Epithelial cell of esophagus (primary cell): ENCODE data around the gene ASS1.

Experiments
- DNase-seq: peaks from one replicate; pipeline ENCODE4 v3.0.0; 2010; ENCODE audit warnings: low read depth
- H3K4me3 ChIP-seq: 2 replicates; pipeline ENCODE4 v1.5.1; 2011; ENCODE audit warnings: mild to moderate bottlenecking, low read length, control low read depth
- TF ChIP-seq, protein P1 (sequence below): IDR thresholded peaks from 2 replicates; pipeline ENCODE4 v1.5.1; 2011; ENCODE audit warnings: low read depth, mild to moderate bottlenecking, low read length, control low read depth, inconsistent platforms; ENCODE audit not compliant: insufficient read depth; ENCODE audit errors: missing control alignments

Gene ASS1

DNA sequence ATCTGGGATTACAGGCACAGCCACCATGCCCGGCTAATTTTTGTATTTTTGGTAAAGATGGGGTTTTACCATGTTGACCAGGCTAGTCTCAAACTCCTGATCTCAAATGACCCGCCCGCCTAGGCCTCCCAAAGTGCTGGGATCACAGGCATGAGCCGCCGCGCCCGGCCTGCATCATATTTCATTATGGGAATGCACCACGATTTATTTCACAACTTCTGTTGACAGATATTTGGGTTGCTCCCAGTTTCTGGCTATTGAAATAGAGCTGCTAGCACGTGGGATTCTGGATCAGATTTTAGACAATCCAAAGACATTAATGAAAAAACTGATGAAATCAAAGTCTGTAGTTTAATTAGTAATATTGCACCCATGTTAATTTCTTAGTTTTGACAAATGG lies 86.2 kb downstream of the ASS1 start:
- TF ChIP-seq, protein P1, sequence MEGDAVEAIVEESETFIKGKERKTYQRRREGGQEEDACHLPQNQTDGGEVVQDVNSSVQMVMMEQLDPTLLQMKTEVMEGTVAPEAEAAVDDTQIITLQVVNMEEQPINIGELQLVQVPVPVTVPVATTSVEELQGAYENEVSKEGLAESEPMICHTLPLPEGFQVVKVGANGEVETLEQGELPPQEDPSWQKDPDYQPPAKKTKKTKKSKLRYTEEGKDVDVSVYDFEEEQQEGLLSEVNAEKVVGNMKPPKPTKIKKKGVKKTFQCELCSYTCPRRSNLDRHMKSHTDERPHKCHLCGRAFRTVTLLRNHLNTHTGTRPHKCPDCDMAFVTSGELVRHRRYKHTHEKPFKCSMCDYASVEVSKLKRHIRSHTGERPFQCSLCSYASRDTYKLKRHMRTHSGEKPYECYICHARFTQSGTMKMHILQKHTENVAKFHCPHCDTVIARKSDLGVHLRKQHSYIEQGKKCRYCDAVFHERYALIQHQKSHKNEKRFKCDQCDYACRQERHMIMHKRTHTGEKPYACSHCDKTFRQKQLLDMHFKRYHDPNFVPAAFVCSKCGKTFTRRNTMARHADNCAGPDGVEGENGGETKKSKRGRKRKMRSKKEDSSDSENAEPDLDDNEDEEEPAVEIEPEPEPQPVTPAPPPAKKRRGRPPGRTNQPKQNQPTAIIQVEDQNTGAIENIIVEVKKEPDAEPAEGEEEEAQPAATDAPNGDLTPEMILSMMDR, result no peak
- peak; percentile 83 for DNase-seq

DNA sequence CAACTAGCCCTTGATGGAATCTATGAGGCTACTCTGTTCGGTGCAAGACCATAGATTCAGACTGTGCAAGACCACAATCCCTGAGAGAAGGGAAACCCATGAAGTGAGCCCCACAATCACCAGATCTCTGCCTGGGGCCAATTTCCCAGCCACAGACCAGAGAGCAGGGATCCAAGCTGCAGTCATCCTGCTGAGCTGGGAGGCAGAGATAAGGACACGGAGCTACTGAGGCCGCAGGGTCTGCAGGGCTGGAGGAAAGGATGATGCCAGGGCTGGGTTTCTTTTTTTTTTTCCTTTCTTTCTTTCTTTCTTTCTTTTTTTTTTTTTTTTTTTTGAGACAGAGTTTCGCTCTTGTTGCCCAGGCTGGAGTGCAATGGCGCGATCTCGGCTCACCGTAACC lies 86.9 kb downstream of the ASS1 start:
- no peak for DNase-seq
- TF ChIP-seq, protein P1, result no peak
- H3K4me3 ChIP-seq, result no peak overlapping the region

More for the DNA sequence above, 86.2 kb downstream of the ASS1 start:
- H3K4me3 ChIP-seq, result no peak overlapping the region

DNA sequence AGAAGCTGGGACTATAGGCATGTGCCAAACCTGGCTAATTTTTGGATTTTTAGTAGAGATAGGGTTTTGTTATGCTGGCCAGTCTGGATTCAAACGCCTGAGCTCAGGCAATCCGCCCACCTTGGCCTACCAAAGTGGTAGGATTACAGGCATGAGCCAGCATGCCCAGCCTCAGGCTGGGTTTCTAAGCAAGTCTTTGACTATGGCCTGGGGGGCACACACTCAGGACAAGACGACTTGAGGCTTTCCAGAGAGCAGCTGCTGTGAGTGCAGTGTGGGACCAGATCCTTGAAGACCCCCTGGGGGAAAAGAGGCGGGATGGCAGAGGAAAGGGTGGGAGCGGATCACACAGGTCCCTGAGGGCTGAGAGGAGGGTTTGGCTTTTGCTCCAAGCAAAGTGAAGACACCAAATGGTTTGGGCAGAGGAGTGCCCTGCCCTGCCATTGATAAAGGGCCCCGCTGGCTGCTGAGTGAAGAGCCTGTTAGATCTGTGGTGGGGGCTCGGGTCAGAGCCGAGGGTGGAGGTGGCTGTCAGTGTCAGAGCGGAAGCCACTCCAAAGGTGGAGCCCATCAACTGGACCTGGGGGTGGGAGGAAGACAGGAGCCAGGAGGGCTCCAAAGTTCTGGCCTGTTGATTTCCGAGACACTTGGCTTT lies 87.8 kb downstream of the ASS1 start:
- no peak overlapping the region for H3K4me3 ChIP-seq
- DNase-seq, result peak; percentile 75
- TF ChIP-seq, protein P1, result no peak

DNA sequence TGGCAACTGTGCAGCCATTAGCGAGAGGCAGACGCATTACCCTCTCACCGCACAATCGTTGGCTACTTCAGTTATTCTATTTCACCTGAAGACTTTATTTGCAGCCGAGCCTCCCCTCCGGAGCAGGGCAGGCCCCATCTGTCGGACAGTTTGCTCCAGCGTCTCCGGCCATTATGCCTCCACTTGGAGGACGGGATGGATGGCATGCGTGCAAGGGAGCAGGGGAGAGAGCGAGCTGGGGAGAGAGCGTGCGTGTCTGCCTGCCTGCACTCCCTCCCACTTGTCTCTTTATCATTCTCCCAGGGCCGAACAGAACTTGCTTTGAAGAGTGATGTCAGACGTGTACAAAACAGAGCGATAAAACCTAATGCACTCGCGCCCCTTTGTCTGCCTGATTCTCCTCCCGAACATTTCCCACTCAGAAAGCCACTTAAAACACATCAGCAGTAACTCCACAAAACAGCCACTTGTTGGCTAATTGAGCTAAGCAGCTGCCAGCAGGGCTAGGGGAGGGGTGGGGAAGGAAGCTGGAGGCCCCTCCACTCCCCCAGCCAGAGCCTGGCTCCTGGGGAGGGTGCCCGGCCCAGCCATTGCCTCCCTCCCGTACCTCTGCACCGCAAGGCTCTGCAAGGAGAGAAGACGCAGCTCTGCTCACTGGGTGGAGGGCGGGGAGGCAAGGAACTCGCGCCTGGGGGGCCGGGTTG lies 91.2 kb downstream of the ASS1 start:
- no peak overlapping the region for H3K4me3 ChIP-seq
- peak; percentile 46 for DNase-seq
- TF ChIP-seq, protein P1, result no peak

DNA sequence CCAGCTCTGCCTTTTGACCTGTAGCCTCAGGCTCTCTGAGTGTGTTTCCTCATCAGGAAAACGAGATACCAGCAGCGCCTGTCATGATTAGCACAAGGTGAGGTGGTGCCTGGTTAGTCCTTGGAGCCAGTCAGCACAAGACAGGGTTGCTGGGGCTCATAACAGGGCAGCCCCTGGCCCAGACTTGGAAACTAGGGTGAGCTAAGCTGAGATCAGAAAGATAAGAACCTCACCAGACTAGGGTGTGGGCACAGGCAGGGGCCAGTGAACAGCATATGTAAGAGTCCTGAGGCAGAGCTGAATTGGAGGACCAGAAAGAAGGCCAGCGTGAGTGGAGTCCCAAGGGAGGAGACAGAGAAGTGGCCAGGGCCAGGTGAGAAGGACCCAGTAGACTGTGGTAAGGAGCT lies 91.9 kb downstream of the ASS1 start:
- DNase-seq, result peak; percentile 79
- TF ChIP-seq, protein P1, result no peak
- H3K4me3 ChIP-seq, result no peak overlapping the region

DNA sequence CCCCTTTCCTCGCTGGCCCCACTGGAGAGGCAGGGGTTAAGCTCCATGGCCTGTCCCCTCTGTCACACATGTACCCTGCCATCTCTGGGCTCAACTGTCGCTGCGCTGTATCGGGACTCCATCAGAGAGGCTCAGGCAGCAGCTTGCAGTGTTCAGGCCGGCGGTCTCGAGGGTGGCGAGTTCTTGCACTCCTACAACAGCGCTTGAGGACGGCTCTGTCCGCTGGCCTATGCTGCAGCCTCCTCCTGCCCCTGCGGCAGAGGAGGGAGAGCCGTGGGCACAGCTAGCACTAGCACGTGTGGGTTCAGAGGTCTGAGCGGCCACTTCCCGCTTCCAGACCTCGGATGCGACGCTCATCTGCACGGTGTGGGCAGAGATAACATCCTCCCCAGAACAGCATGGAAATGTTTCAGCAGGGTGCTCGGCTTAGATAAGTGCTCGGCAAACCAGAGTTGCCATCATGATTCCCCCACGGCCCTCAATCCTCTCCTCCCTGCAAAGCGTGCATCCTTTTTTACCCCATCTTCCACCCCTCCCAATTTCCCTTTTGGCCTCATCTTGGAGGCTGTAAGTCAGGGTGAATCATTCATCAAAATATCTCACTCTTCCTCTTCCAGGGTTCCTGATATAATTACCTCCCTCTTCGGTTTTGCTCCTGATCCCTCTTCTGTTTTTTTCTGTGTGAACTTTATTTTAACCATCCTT lies 92.7 kb downstream of the ASS1 start:
- no peak overlapping the region for H3K4me3 ChIP-seq
- DNase-seq, result peak; percentile 36
- TF ChIP-seq, protein P1, result no peak
